Raji (cell line): ENCODE data around the gene RBMS3.

ENCODE experiments used
- POLR2A ChIP-seq: IDR thresholded peaks from 2 replicates; pipeline ENCODE4 v1.6.1; 2011; ENCODE audit warnings: low read depth, low read length, control low read depth; ENCODE audit not compliant: insufficient read depth

Gene RBMS3

GRCh38 chr3:29887451-29887850 is 606.6 kb downstream of the RBMS3 start:
- no peak for TF ChIP-seq POLR2A

GRCh38 chr3:29889215-29889614 is 608.3 kb downstream of the RBMS3 start:
- TF ChIP-seq POLR2A: no peak

- no peak for TF ChIP-seq POLR2A
These were observed 609.9 kb downstream of the RBMS3 start for GRCh38 chr3:29890801-29891200.

GRCh38 chr3:29892976-29893554 is 612.2 kb downstream of the RBMS3 start:
- no peak for TF ChIP-seq POLR2A

- no peak for TF ChIP-seq POLR2A
These were observed 616.0 kb downstream of the RBMS3 start for GRCh38 chr3:29896856-29897255.

GRCh38 chr3:29898171-29898965 is 617.5 kb downstream of the RBMS3 start:
- TF ChIP-seq POLR2A: no peak

GRCh38 chr3:29899021-29899420 is 618.1 kb downstream of the RBMS3 start:
- TF ChIP-seq POLR2A: no peak

GRCh38 chr3:29901097-29901496 is 620.2 kb downstream of the RBMS3 start:
- no peak for TF ChIP-seq POLR2A

- TF ChIP-seq POLR2A: no peak
These were observed 622.7 kb downstream of the RBMS3 start for GRCh38 chr3:29903600-29903999.

- TF ChIP-seq POLR2A: no peak
These were observed 626.0 kb downstream of the RBMS3 start for GRCh38 chr3:29906906-29907305.

- TF ChIP-seq POLR2A: no peak
These were observed 631.9 kb downstream of the RBMS3 start for GRCh38 chr3:29912600-29913288.

- TF ChIP-seq POLR2A: no peak
These were observed 634.1 kb downstream of the RBMS3 start for GRCh38 chr3:29914861-29915524.

GRCh38 chr3:29919571-29919970 is 638.7 kb downstream of the RBMS3 start:
- TF ChIP-seq POLR2A: no peak

GRCh38 chr3:29922992-29923746 is 642.3 kb downstream of the RBMS3 start:
- no peak for TF ChIP-seq POLR2A
